Right renal cortex interstitium (tissue), 3 donors: ENCODE results near the gene GPR158. TPM values are rescaled to one million over a fixed set of nuclear protein-coding genes. Genes with fewer than 3 reads are reported as not detected.

Source experiments
- DNase-seq, 3 donors: peaks; one replicate each; pipeline ENCODE4 v3.0.0-alpha.2; 2013; ENCODE audit warnings: low read depth in 3 of 3, low spot score in 2 of 3
- polyA plus RNA-seq, 3 donors: library from polyadenylated mRNA; unstranded; fragments of 120-200 nt; gene quantifications; one replicate each; pipeline ENCODE4 v1.2.1, GENCODE V29; 2013; ENCODE audit not compliant: insufficient read length in 3 of 3

The GPR158 gene
- polyA plus RNA-seq, 3 donors = 0.24 to 0.32 (median 0.31) TPM

DNA sequence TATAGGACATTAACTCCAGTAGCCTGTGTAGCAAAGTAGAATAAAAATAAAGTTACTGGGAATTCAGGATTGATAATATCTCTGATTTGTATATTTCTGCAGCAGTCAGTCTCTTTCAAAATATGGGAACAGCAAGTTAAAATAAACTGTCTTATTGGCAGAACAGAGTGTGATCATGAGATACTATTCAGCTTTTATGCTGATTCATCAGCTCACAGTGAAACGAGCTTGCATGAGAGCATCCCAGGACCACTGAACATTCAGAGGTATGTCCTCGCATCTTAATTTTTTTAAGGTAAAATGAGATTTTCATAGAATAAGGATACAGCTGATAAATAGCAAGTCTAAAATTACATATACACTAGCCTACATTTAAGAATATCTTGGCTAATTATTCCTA, 476.7 kb downstream of the GPR158 start:
- no peak for DNase-seq

Other genes starting within 250 kb of the GPR158 start
- gene PRTFDC1, start 222.4 kb upstream of the GPR158 start, polyA plus RNA-seq = 10 to 100 TPM; 43.1 to 51.9 (median 48.3) TPM
- 1 to 10 TPM; 4.9 to 5.6 (median 5.5) TPM for gene ENKUR, start 158.8 kb upstream of the GPR158 start, polyA plus RNA-seq
- 10 to 100 TPM; 16.7 to 18.8 (median 18.0) TPM for gene THNSL1, start 158.4 kb upstream of the GPR158 start, polyA plus RNA-seq